ENCODE measurements around the gene NOC2L.
A peak's percentile ranks its signal among the peaks of the same experiment; 100 is the strongest.

NOC2L gene

DNA sequence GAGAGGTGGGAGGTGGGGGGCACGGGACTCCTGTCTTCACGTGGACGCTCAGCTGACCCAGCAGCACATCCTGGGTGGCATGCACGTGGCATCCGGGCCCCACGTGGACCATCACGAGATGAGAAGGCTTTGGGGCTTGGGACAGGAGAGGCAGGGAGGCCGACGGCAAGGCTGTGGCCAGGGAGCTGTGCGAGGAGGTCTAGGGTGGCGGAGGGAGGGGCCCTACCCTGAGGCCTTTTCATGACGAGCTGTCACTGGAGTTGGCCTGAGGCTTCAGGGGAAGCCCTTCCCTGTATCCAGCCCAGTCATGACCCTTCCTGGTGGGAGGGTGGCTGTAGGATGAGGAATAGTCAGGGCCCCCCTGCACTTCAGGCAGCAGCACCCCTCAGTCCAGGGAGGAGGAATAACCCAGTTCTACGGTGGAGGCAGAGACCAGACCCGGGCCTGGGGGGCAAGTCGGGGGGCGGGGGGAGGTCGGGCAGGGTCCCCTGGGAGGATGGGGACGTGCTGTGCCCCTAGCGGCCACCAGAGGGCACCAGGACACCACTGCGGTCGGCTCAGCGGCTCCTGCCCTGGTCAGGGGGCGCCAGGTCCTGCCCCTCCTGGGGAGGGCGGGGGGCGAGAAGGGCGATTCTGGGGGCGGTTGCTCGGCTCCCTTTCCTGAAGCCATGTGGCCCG lies 24.9 kb upstream of the NOC2L start:
- Histone ChIP-seq H3K4me3 (ENCODE audit: low read depth, low read length) (no peak overlapping the region), H3K36me3 (no peaks in the 10 kb centered on the region), H3K9me3 (ENCODE audit: severe bottlenecking) (no peaks in the 10 kb centered on the region), H3K27ac (no peak overlapping the region), H3K27me3 (ENCODE audit: insufficient read depth, low read depth, severe bottlenecking) (no peaks in the 10 kb centered on the region)
- peak; percentile 60 for DNase-seq
- TF ChIP-seq, protein P1, sequence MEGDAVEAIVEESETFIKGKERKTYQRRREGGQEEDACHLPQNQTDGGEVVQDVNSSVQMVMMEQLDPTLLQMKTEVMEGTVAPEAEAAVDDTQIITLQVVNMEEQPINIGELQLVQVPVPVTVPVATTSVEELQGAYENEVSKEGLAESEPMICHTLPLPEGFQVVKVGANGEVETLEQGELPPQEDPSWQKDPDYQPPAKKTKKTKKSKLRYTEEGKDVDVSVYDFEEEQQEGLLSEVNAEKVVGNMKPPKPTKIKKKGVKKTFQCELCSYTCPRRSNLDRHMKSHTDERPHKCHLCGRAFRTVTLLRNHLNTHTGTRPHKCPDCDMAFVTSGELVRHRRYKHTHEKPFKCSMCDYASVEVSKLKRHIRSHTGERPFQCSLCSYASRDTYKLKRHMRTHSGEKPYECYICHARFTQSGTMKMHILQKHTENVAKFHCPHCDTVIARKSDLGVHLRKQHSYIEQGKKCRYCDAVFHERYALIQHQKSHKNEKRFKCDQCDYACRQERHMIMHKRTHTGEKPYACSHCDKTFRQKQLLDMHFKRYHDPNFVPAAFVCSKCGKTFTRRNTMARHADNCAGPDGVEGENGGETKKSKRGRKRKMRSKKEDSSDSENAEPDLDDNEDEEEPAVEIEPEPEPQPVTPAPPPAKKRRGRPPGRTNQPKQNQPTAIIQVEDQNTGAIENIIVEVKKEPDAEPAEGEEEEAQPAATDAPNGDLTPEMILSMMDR (IDR thresholded peaks at IDR 0.05; ENCODE audit: low read depth, low read length), result peak; percentile 90

GRCh38 chr1:982765-983436 lies 23.8 kb upstream of the NOC2L start:
- Histone ChIP-seq H3K4me3 (ENCODE audit: low read depth, low read length) (no peak overlapping the region), H3K27ac (no peak overlapping the region), H3K9me3 (ENCODE audit: severe bottlenecking) (no peaks in the 10 kb centered on the region), H3K36me3 (no peaks in the 10 kb centered on the region), H3K27me3 (ENCODE audit: insufficient read depth, low read depth, severe bottlenecking) (no peaks in the 10 kb centered on the region)
- DNase-seq, result no peak
- TF ChIP-seq, protein P1 (IDR thresholded peaks at IDR 0.05; ENCODE audit: low read depth, low read length), result no peak

- H3K36me3 ChIP-seq, result no peaks in the 10 kb centered on the region
- no peak within 1 kb of the TSS for H3K4me3 ChIP-seq (ENCODE audit: low read depth, low read length)
- no peaks in the 10 kb centered on the region for H3K9me3 ChIP-seq (ENCODE audit: severe bottlenecking)
- H3K27ac ChIP-seq, result no peak within 1 kb of the TSS
- TF ChIP-seq, protein P1 (IDR thresholded peaks at IDR 0.05; ENCODE audit: low read depth, low read length), result no peak
- no peak for DNase-seq
- H3K27me3 ChIP-seq (ENCODE audit: insufficient read depth, low read depth, severe bottlenecking), result no peaks in the 10 kb centered on the region
Observed at GRCh38 chr1:981955-982558, 23.0 kb upstream of the NOC2L start, which contains the start of gene PERM1. PERM1 (minus strand) TSS chr1:982093; CDS start chr1:981029, 1,064 bp downstream.

DNA sequence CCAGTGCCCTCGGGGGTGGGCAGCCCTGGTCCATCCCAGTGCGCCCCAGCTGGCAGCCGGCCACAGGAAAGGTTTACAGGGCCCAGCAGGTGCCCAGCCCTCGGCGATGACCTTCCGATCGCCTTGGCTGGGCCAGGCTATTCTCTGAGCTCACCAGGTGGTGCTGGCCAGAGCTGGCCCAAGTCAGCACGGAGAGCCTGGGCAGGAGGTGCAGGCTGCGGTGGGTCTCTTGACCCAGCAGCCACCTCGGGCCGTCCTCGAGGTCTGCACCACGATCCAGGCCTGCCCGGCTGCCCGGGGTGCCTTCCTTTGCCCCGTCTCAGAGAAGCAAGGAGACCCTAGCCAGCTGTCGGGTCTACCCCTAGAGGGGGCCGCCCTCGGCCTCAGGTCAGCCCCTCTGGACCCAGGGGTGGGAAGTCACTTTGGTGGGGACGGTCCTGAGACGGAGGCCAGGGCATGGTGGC lies 22.5 kb upstream of the NOC2L start:
- no peaks in the 10 kb centered on the region for H3K27me3 ChIP-seq (ENCODE audit: insufficient read depth, low read depth, severe bottlenecking)
- no peak overlapping the region for H3K4me3 ChIP-seq (ENCODE audit: low read depth, low read length)
- H3K27ac ChIP-seq, result no peak overlapping the region
- H3K36me3 ChIP-seq, result no peaks in the 10 kb centered on the region
- DNase-seq, result no peak
- no peaks in the 10 kb centered on the region for H3K9me3 ChIP-seq (ENCODE audit: severe bottlenecking)
- TF ChIP-seq, protein P1 (IDR thresholded peaks at IDR 0.05; ENCODE audit: low read depth, low read length), result no peak

GRCh38 chr1:980602-981395 lies 21.7 kb upstream of the NOC2L start:
- H3K36me3 ChIP-seq, result no peaks in the 10 kb centered on the region
- H3K27ac ChIP-seq, result no peak overlapping the region
- no peaks in the 10 kb centered on the region for H3K27me3 ChIP-seq (ENCODE audit: insufficient read depth, low read depth, severe bottlenecking)
- TF ChIP-seq, protein P1 (IDR thresholded peaks at IDR 0.05; ENCODE audit: low read depth, low read length), result no peak
- H3K4me3 ChIP-seq (ENCODE audit: low read depth, low read length), result no peak overlapping the region
- no peaks in the 10 kb centered on the region for H3K9me3 ChIP-seq (ENCODE audit: severe bottlenecking)
- no peak for DNase-seq

All from WERI-Rb-1 (cell line).